GM12873 (cell line): ENCODE results near the gene LCE1F.

Experiments
- TF ChIP-seq, protein P1 (sequence below): IDR thresholded peaks from 2 replicates; pipeline ENCODE4 v1.5.1; 2012; ENCODE audit warnings: low read depth, mild to moderate bottlenecking, moderate library complexity, low read length, control low read depth; ENCODE audit not compliant: insufficient read depth; ENCODE audit errors: missing control alignments

LCE1F gene, protein sequence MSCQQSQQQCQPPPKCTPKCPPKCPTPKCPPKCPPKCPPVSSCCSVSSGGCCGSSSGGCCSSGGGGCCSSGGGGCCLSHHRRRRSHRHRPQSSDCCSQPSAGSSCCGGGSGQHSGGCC

DNA sequence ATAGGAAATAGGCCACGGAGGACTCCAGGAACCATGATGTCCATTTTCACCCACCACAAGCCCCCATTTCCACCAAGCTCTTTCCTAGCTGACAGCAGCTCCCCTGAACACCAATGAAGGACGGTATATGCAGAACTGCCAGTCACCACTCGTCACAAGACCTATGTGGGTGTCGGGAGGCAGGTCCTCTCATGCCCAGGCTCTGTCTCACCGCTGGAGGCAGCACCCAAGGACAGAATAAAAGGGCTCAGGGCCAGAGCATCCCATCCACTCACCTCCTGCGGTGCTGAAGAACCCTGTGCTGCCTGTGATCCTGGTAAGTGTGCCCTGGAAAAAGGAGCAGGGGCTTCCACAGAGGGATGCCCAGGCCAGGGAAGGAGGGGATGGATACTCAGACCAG lies at the start of gene LCE1F:
Gene LCE1F (plus strand): TSS at position 266 of the 400 bp plus-strand sequence. CDS start 1,232 bp downstream, outside the sequence.
- TF ChIP-seq, protein P1, sequence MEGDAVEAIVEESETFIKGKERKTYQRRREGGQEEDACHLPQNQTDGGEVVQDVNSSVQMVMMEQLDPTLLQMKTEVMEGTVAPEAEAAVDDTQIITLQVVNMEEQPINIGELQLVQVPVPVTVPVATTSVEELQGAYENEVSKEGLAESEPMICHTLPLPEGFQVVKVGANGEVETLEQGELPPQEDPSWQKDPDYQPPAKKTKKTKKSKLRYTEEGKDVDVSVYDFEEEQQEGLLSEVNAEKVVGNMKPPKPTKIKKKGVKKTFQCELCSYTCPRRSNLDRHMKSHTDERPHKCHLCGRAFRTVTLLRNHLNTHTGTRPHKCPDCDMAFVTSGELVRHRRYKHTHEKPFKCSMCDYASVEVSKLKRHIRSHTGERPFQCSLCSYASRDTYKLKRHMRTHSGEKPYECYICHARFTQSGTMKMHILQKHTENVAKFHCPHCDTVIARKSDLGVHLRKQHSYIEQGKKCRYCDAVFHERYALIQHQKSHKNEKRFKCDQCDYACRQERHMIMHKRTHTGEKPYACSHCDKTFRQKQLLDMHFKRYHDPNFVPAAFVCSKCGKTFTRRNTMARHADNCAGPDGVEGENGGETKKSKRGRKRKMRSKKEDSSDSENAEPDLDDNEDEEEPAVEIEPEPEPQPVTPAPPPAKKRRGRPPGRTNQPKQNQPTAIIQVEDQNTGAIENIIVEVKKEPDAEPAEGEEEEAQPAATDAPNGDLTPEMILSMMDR, result peak; percentile 31

DNA sequence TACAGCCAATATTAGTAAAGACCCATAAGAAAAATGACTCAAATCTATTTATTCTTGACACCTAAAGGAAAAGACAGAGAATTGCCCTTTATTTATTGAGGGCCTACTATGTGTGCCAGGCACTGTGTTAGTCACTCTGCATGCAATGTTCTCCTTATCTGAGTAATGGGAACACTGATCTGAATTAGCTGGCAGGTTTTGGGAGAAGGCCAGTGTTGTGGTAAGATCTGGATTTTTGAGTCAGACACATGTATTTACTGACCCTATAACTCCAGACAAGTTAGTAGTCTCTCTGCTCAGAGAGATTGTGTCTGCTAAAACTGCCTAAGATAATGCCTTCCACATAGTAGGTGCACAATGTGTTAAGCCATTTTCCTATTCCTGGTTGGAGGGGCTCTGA lies 49.7 kb upstream of the LCE1F start:
- TF ChIP-seq, protein P1, result no peak

DNA sequence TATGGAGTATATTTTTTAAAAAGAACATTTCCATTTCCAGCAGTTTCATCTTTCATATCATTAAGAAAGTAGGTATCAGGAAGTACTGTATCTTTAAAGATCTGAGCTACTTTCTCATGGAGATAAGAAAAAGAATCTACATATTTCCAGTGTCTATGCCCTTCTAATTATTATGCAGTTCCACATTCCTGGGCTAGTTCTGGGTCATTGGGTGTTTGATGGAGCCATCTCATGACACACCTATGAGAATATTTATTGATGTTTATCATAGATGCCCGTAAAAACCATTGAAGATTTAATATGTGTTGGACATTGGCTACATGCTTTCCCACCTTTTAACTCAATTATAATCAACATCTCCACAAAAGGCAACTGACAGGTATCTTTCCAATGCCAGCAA lies 46.0 kb upstream of the LCE1F start:
- TF ChIP-seq, protein P1, result no peak

DNA sequence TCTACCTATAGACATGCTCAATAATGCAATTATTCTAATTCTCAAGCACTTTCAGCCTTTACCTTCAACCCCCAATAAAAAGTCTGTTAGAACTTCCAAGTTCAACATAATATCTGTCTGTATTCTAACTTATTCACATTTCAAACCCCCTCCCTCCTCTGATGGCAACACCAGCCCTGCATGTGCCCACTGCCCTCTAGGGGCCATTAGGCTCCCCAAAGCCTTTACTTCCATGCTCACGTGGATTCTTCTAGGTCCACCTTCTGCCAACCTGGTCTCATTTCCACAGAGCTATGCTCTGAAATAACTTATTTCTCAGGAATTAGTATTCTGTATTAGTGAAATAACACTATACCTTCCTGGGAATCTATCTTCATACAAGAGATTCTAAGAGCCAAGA lies 39.3 kb upstream of the LCE1F start:
- TF ChIP-seq, protein P1, result peak; percentile 45

DNA sequence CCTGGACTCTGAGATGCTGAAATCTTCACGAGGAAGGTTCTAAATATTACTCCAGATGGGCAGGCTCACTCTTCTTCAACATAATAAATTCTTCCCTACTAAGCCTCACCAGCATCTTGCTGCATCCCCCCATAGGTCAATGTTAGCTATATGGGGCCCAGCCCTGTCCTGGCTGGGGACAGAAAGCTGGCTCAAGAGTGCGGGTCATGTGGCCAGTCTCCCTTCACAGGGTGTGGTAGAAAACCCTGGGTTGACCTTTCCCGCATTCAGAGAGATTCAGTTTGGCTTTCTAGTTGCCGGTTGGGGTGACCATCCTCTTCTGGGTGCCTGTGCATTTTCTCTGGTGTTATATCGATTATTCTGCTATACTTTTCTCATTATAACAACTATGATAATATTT lies 36.9 kb upstream of the LCE1F start:
- TF ChIP-seq, protein P1, result no peak

DNA sequence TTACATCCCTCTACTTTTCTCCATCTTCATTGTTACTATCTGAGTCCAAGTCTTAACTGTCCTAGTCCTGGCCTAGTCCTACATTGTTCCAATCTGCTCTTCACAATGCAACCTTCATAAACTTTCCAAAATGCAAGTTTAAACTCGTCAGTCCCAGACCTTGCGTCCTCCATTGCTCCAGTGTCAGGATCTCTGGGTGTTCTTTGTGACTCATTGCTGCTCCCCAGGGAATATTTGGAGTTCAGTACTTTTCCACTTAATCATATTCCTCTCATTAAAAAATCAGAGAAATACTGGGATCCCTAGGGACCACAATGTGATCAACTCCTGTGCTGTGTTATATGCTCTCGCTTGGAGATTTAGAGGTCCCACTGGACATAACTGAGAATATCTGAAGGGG lies 35.1 kb upstream of the LCE1F start:
- TF ChIP-seq, protein P1, result no peak

DNA sequence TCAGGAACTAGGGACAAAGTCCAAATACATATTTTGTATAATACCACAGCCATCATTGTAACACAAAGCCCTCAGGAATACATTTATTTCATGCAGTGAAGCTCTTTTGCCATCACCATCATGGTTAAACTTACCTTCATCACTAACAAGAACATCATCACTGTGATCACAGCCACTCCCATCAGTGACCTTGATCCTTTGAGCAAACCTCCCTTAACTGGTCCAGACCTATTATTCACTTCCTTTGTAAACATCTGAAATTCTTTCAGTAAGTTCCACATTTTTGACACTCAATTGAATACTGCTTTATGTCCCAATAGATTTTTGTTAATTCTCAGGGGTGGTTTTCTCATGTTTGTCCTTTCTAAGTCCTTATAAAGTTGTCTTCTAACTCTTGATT lies 33.3 kb upstream of the LCE1F start:
- TF ChIP-seq, protein P1, result no peak
